CD4-positive, alpha-beta memory T cell (primary cell): Measurements from ENCODE around the gene NAV1. TPM values are rescaled to one million over a fixed set of nuclear protein-coding genes. Genes with fewer than 3 reads are reported as not detected.
A peak's percentile ranks its signal among the peaks of the same experiment; 100 is the strongest.

ENCODE experiments used
- CTCF ChIA-PET: fragments of 350-600 bp; sonication (Branson Sonifier 250); formaldehyde crosslinking; loops from one replicate; lab custom pipeline; 2021; ENCODE audit warnings: inconsistent platforms; ENCODE audit not compliant: partially characterized antibody; lab: Charles Lee
- POLR2A ChIA-PET: fragments of 350-600 bp; sonication (Branson Sonifier 250); formaldehyde crosslinking; loops from one replicate; lab custom pipeline; 2021; ENCODE audit not compliant: partially characterized antibody; lab: Charles Lee
- DNase-seq, 5 donors: peaks; one replicate each; pipeline versions ENCODE4 v3.0.0 to v3.0.0-alpha.2; 2020 to 2022; ENCODE audit warnings: mixed read lengths in 1 of 5
- H3K27ac ChIP-seq: one replicate; pipeline ENCODE4 v1.7.0; 2013; ENCODE audit warnings: low read depth, low read length
- H3K27me3 ChIP-seq: 2 replicates; pipeline ENCODE4 v1.7.0; 2013; ENCODE audit warnings: mild to moderate bottlenecking, low read length, moderate library complexity; ENCODE audit not compliant: insufficient read depth
- H3K36me3 ChIP-seq: 2 replicates; pipeline ENCODE4 v1.7.0; 2013; ENCODE audit warnings: mild to moderate bottlenecking, low read length, moderate library complexity; ENCODE audit not compliant: insufficient read depth
- H3K4me1 ChIP-seq: 2 replicates; pipeline ENCODE4 v1.7.0; 2013; ENCODE audit warnings: mild to moderate bottlenecking, low read length, moderate library complexity; ENCODE audit not compliant: insufficient read depth
- H3K4me3 ChIP-seq, 2 donors: one replicate each; pipeline ENCODE4 v1.7.0; 2013; ENCODE audit warnings: low read length in 2 of 2, mild to moderate bottlenecking in 1 of 2
- H3K9me3 ChIP-seq, 2 donors: one replicate each; pipeline ENCODE4 v1.7.0; 2013; ENCODE audit warnings: low read length in 2 of 2, control low read depth in 1 of 2; ENCODE audit not compliant: control insufficient read depth in 1 of 2
- H3K27ac Mint-ChIP-seq, 7 donors: one replicate each; pipeline ENCODE4 v1.8.0; 2020 to 2021; ENCODE audit warnings: mixed read lengths in 7 of 7, mild to moderate bottlenecking in 6 of 7, inconsistent platforms in 3 of 7, moderate library complexity in 3 of 7
- H3K27me3 Mint-ChIP-seq, 2 donors: one replicate each; pipeline ENCODE4 v1.8.0; 2020 to 2021; ENCODE audit warnings: mixed read lengths in 2 of 2
- H3K36me3 Mint-ChIP-seq, 2 donors: one replicate each; pipeline ENCODE4 v1.8.0; 2020 to 2021; ENCODE audit warnings: mixed read lengths in 2 of 2, inconsistent platforms in 1 of 2, mild to moderate bottlenecking in 1 of 2
- H3K4me1 Mint-ChIP-seq, 4 donors: one replicate each; pipeline ENCODE4 v1.8.0; 2020 to 2021; ENCODE audit warnings: mixed read lengths in 4 of 4, mild to moderate bottlenecking in 1 of 4
- H3K4me3 Mint-ChIP-seq, 8 donors: one replicate each; pipeline ENCODE4 v1.8.0; 2020 to 2021; ENCODE audit warnings: mixed read lengths in 8 of 8, mild to moderate bottlenecking in 7 of 8, moderate library complexity in 6 of 8, inconsistent platforms in 3 of 8
- H3K9me3 Mint-ChIP-seq, 8 donors: one replicate each; pipeline ENCODE4 v1.8.0; 2020 to 2021; ENCODE audit warnings: mixed read lengths in 8 of 8, mild to moderate bottlenecking in 5 of 8, inconsistent platforms in 3 of 8, moderate library complexity in 1 of 8
- intact Hi-C: fragments of 100-400 bp; cut with micrococcal nuclease; formaldehyde crosslinking; loops from one replicate; pipeline ENCODE4 v1.15.1; 2023
- polyA plus RNA-seq, 2 donors: library from polyadenylated mRNA; unstranded; fragments of 300-500 nt; fragmentation: Illumina TruSeq; gene quantifications; one replicate each; pipeline ENCODE4 v1.2.3, GENCODE V29; 2021
- total RNA-seq, 2 experiments: library from RNA; stranded (reverse); gene quantifications; one replicate each; pipeline ENCODE4 v1.2.3, GENCODE V29; 2021

NAV1 gene
- total and polyA plus RNA-seq, 4 experiments from 2014 or later, result 0.29 to 4.7 (median 3.7) TPM

- CTCF ChIA-PET, result no interaction called here
- H3K36me3 ChIP-seq, result no peaks in the 10 kb centered on the region
- Mint-ChIP-seq H3K4me3 (peak overlapping the region; percentile 64 to 85 (median 82)), H3K36me3 (peaks cover 1 to 17% of the 10 kb centered on the region in 2 donors), H3K4me1 (peaks cover 7 to 31% (median 18%) of the 10 kb centered on the region in 4 donors), H3K27ac (no peak overlapping the region), H3K9me3 (no peaks in the 10 kb centered on the region), H3K27me3 (peaks cover 43 to 54% of the 10 kb centered on the region in 2 donors)
- intact Hi-C loops, result no loop called here
- DNase-seq, result peak in 1 of 5 donors; percentile 2
- no peak overlapping the region for H3K27ac ChIP-seq
- H3K27me3 ChIP-seq, result peaks cover 27% of the 10 kb centered on the region
- no peak overlapping the region for H3K4me3 ChIP-seq
- H3K4me1 ChIP-seq, result peaks cover 19% of the 10 kb centered on the region
- POLR2A ChIA-PET, result no interaction called here
- H3K9me3 ChIP-seq, result no peaks in the 10 kb centered on the region
Observed at GRCh38 chr1:201539561-201540431, 869 bp downstream of the NAV1 start.

GRCh38 chr1:201540846-201541735 lies 2.2 kb downstream of the NAV1 start:
- peak overlapping the region in 1 of 8 donors; percentile 43 for H3K4me3 Mint-ChIP-seq
- H3K27me3 ChIP-seq, result peaks cover 27% of the 10 kb centered on the region
- H3K4me3 ChIP-seq, result no peak overlapping the region
- POLR2A ChIA-PET, result no interaction called here
- no peak overlapping the region for H3K27ac ChIP-seq
- peaks cover 40 to 48% of the 10 kb centered on the region in 2 donors for H3K27me3 Mint-ChIP-seq
- CTCF ChIA-PET, result interaction anchor here (1.2 kb wide), 1 partner anchor 19 kb away, joined by 3 read pairs; no protein-coding TSS in a partner anchor
- peaks cover 19% of the 10 kb centered on the region for H3K4me1 ChIP-seq
- intact Hi-C loops, result no loop called here
- no peak overlapping the region for H3K27ac Mint-ChIP-seq
- H3K9me3 Mint-ChIP-seq, result no peaks in the 10 kb centered on the region
- H3K9me3 ChIP-seq, result no peaks in the 10 kb centered on the region
- no peak for DNase-seq
- H3K36me3 ChIP-seq, result no peaks in the 10 kb centered on the region
- peaks cover 7 to 31% (median 18%) of the 10 kb centered on the region in 4 donors for H3K4me1 Mint-ChIP-seq
- H3K36me3 Mint-ChIP-seq, result peaks cover 0 to 15% of the 10 kb centered on the region in 2 donors

GRCh38 chr1:201542309-201543035 lies 3.5 kb downstream of the NAV1 start:
- Histone ChIP-seq H3K4me1 (peaks cover 19% of the 10 kb centered on the region), H3K9me3 (no peaks in the 10 kb centered on the region), H3K4me3 (no peak overlapping the region), H3K27me3 (peaks cover 22% of the 10 kb centered on the region), H3K36me3 (no peaks in the 10 kb centered on the region), H3K27ac (no peak overlapping the region)
- no peak for DNase-seq
- peak overlapping the region in 1 of 8 donors; percentile 5 for H3K4me3 Mint-ChIP-seq
- H3K27ac Mint-ChIP-seq, result no peak overlapping the region
- CTCF ChIA-PET, result interaction anchor here (0.7 kb wide), 1 partner anchor 16 kb away, joined by 3 read pairs; no protein-coding TSS in a partner anchor
- POLR2A ChIA-PET, result no interaction called here
- peaks cover 28 to 35% of the 10 kb centered on the region in 2 donors for H3K27me3 Mint-ChIP-seq
- peaks cover 7 to 23% (median 18%) of the 10 kb centered on the region in 4 donors for H3K4me1 Mint-ChIP-seq
- H3K9me3 Mint-ChIP-seq, result no peaks in the 10 kb centered on the region
- H3K36me3 Mint-ChIP-seq, result peaks cover 0 to 8% of the 10 kb centered on the region in 2 donors
- intact Hi-C loops, result no loop called here

GRCh38 chr1:201543871-201544642 lies 5.1 kb downstream of the NAV1 start:
- no peak overlapping the region for H3K27ac ChIP-seq
- H3K27ac Mint-ChIP-seq, result no peak overlapping the region
- ChIA-PET CTCF (interaction anchor here (0.7 to 1.1 kb wide), 3 partner anchors 18 to 62 kb away, joined by 3 to 4 read pairs (median 4); no protein-coding TSS in a partner anchor), POLR2A (no interaction called here)
- H3K36me3 ChIP-seq, result no peaks in the 10 kb centered on the region
- H3K4me1 Mint-ChIP-seq, result peaks cover 2 to 13% (median 10%) of the 10 kb centered on the region in 4 donors
- H3K4me1 ChIP-seq, result peaks cover 10% of the 10 kb centered on the region
- no peaks in the 10 kb centered on the region for H3K9me3 ChIP-seq
- no peak overlapping the region for H3K4me3 ChIP-seq
- peaks cover 0 to 11% of the 10 kb centered on the region in 2 donors for H3K36me3 Mint-ChIP-seq
- H3K27me3 Mint-ChIP-seq, result peaks cover 21 to 23% of the 10 kb centered on the region in 2 donors
- intact Hi-C loops, result no loop called here
- no peak overlapping the region for H3K4me3 Mint-ChIP-seq
- no peaks in the 10 kb centered on the region for H3K9me3 Mint-ChIP-seq
- DNase-seq, result no peak
- peaks cover 11% of the 10 kb centered on the region for H3K27me3 ChIP-seq

GRCh38 chr1:201544710-201545109 lies 5.8 kb downstream of the NAV1 start:
- ChIA-PET POLR2A (no interaction called here), CTCF (interaction anchor here (0.7 to 1.1 kb wide), 3 partner anchors 17 to 63 kb away, joined by 3 to 4 read pairs (median 4); no protein-coding TSS in a partner anchor)
- no peak for DNase-seq
- Mint-ChIP-seq H3K9me3 (no peaks in the 10 kb centered on the region), H3K27me3 (peaks cover 17 to 20% of the 10 kb centered on the region in 2 donors), H3K4me1 (peaks cover 0 to 8% (median 6%) of the 10 kb centered on the region in 4 donors), H3K4me3 (no peak overlapping the region), H3K36me3 (peaks cover 0 to 11% of the 10 kb centered on the region in 2 donors), H3K27ac (no peak overlapping the region)
- intact Hi-C loops, result no loop called here
- Histone ChIP-seq H3K27ac (no peak overlapping the region), H3K36me3 (no peaks in the 10 kb centered on the region), H3K4me3 (no peak overlapping the region), H3K4me1 (peaks cover 4% of the 10 kb centered on the region), H3K27me3 (peaks cover 5% of the 10 kb centered on the region), H3K9me3 (no peaks in the 10 kb centered on the region)

- Mint-ChIP-seq H3K4me1 (no peaks in the 10 kb centered on the region), H3K9me3 (no peaks in the 10 kb centered on the region), H3K4me3 (no peak overlapping the region), H3K27ac (no peak overlapping the region), H3K27me3 (peaks cover 9 to 11% of the 10 kb centered on the region in 2 donors), H3K36me3 (peaks cover 0 to 11% of the 10 kb centered on the region in 2 donors)
- Histone ChIP-seq H3K4me3 (no peak overlapping the region), H3K4me1 (no peaks in the 10 kb centered on the region), H3K27me3 (no peaks in the 10 kb centered on the region), H3K27ac (no peak overlapping the region), H3K36me3 (no peaks in the 10 kb centered on the region), H3K9me3 (no peaks in the 10 kb centered on the region)
- CTCF ChIA-PET, result interaction anchor here (0.7 to 1.5 kb wide), 2 partner anchors 12 kb away, joined by 4 read pairs; no protein-coding TSS in a partner anchor
- intact Hi-C loops, result no loop called here
- POLR2A ChIA-PET, result no interaction called here
- DNase-seq, result no peak
Observed at GRCh38 chr1:201545851-201546492, 7.0 kb downstream of the NAV1 start.
